Adipose tissue (tissue), 3 donors: ENCODE measurements around the gene KCTD20. TPM values are rescaled to one million over a fixed set of nuclear protein-coding genes. Genes with fewer than 3 reads are reported as not detected.

Experiments used
- H3K27ac ChIP-seq: one replicate; pipeline ENCODE4 v1.5.1; 2013; ENCODE audit warnings: low read depth, low read length
- WGBS, 3 donors: extraction: QIAGEN DNeasy Blood & Tissue Kit; methylation state at CpG; one replicate each; pipeline ENCODE4 v1.1.7; 2013; 5-methylcytosine and 5-hydroxymethylcytosine counted together
- polyA plus RNA-seq, 3 donors: library from polyadenylated mRNA; stranded (reverse); fragments of 200-250 nt; gene quantifications; one replicate each; pipeline ENCODE4 v1.2.3, GENCODE V29; 2013
- donor health status: healthy with polysubstance abuse.
- donor health status: Bipolar disorder and iron deficiency.
- donor health status: healthy.

KCTD20 gene
- polyA plus RNA-seq, 3 donors, result 8.5 to 52.6 (median 43.8) TPM

- WGBS, 3 donors, result 91 to 97% (median 93%) methylated on average over 1 of the region's 1 CpG
- no peak overlapping the region for H3K27ac ChIP-seq
These were observed 44.9 kb downstream of the KCTD20 start for GRCh38 chr6:36487698-36488097.

- no peak overlapping the region for H3K27ac ChIP-seq
These were observed 45.4 kb downstream of the KCTD20 start for GRCh38 chr6:36488221-36488620.

- 84 to 88% (median 87%) methylated on average over 4 of the region's 4 CpGs for WGBS, 3 donors
- no peak overlapping the region for H3K27ac ChIP-seq
These were observed 46.6 kb downstream of the KCTD20 start for GRCh38 chr6:36489426-36489825.

GRCh38 chr6:36491378-36491965, 48.7 kb downstream of the KCTD20 start:
- H3K27ac ChIP-seq, result no peak overlapping the region
- 83 to 88% (median 85%) methylated on average over 7 of the region's 7 CpGs for WGBS, 3 donors

GRCh38 chr6:36492092-36492491, 49.3 kb downstream of the KCTD20 start:
- WGBS, 3 donors, result 82 to 94% (median 83%) methylated on average over 4 of the region's 4 CpGs
- no peak overlapping the region for H3K27ac ChIP-seq

- H3K27ac ChIP-seq, result no peak overlapping the region
- WGBS, 3 donors, result 44 to 89% (median 71%) methylated on average over 1 of the region's 1 CpG
These were observed 49.8 kb downstream of the KCTD20 start for GRCh38 chr6:36492621-36493020.

GRCh38 chr6:36493319-36493718, 50.5 kb downstream of the KCTD20 start:
- WGBS, 3 donors, result 84 to 86% (median 86%) methylated on average over 6 of the region's 6 CpGs
- H3K27ac ChIP-seq, result no peak overlapping the region

- WGBS, 3 donors, result 43 to 82% (median 53%) methylated on average over 2 of the region's 2 CpGs
- H3K27ac ChIP-seq, result no peak overlapping the region
These were observed 51.1 kb downstream of the KCTD20 start for GRCh38 chr6:36493859-36494258.

GRCh38 chr6:36495086-36495485, 52.3 kb downstream of the KCTD20 start:
- no peak overlapping the region for H3K27ac ChIP-seq
- 86 to 95% (median 89%) methylated on average over 5 of the region's 5 CpGs for WGBS, 3 donors

- 66 to 95% (median 87%) methylated on average over 4 of the region's 4 CpGs for WGBS, 3 donors
- no peak overlapping the region for H3K27ac ChIP-seq
These were observed 57.1 kb downstream of the KCTD20 start for GRCh38 chr6:36499918-36500317.

GRCh38 chr6:36501686-36502085, 58.9 kb downstream of the KCTD20 start:
- H3K27ac ChIP-seq, result no peak overlapping the region
- 71 to 96% (median 94%) methylated on average over 6 of the region's 6 CpGs for WGBS, 3 donors

GRCh38 chr6:36504181-36504580, 61.4 kb downstream of the KCTD20 start:
- WGBS, 3 donors, result 90 to 96% (median 90%) methylated on average over 3 of the region's 3 CpGs
- H3K27ac ChIP-seq, result no peak overlapping the region

GRCh38 chr6:36504982-36505381, 62.2 kb downstream of the KCTD20 start:
- 77 to 92% (median 80%) methylated on average over 2 of the region's 2 CpGs for whole genome bisulfite sequencing, 3 donors
- H3K27ac ChIP-seq, result no peak overlapping the region

- H3K27ac ChIP-seq, result no peak overlapping the region
- WGBS, 3 donors, result 66 to 87% (median 78%) methylated on average over 6 of the region's 6 CpGs
These were observed 63.1 kb downstream of the KCTD20 start for GRCh38 chr6:36505744-36506534.

- H3K27ac ChIP-seq, result no peak overlapping the region
- 81 to 87% (median 84%) methylated on average over 2 of the region's 2 CpGs for WGBS, 3 donors
These were observed 63.8 kb downstream of the KCTD20 start for GRCh38 chr6:36506611-36507010.

- 82 to 93% (median 91%) methylated on average over 10 of the region's 10 CpGs for WGBS, 3 donors
These were observed 65.7 kb downstream of the KCTD20 start for GRCh38 chr6:36508532-36508931.

GRCh38 chr6:36510365-36510764, 67.6 kb downstream of the KCTD20 start:
- 89 to 94% (median 92%) methylated on average over 3 of the region's 3 CpGs for WGBS, 3 donors
- H3K27ac ChIP-seq, result no peak overlapping the region

More at GRCh38 chr6:36508532-36508931, 65.7 kb downstream of the KCTD20 start:
- H3K27ac ChIP-seq, result no peak overlapping the region

- WGBS, 3 donors, result 87 to 93% (median 90%) methylated on average over 8 of the region's 8 CpGs
- H3K27ac ChIP-seq, result no peak overlapping the region
These were observed 72.0 kb downstream of the KCTD20 start for GRCh38 chr6:36514554-36515456.

GRCh38 chr6:36515844-36516243, 73.0 kb downstream of the KCTD20 start:
- H3K27ac ChIP-seq, result no peak overlapping the region
- 63 to 94% (median 90%) methylated on average over 3 of the region's 3 CpGs for WGBS, 3 donors
